Naive thymus-derived CD4-positive, alpha-beta T cell (primary cell): ENCODE results near the gene NEUROD4. TPM values are rescaled to one million over a fixed set of nuclear protein-coding genes. Genes with fewer than 3 reads are reported as not detected.
"Not testable (repeated sequence)": the region's sequence is repeated elsewhere in the genome, so short reads cannot be mapped to it uniquely, and the experiment has no call there.

ENCODE experiments used
- ATAC-seq: fragments of 150-1000 bp; cut with Tn5 transposase; 2 replicates; pipeline ENCODE4 v1.10.0; 2021; ENCODE audit warnings: mild to moderate bottlenecking, moderate library complexity
- CTCF ChIA-PET: fragments of 350-600 bp; sonication (Branson Sonifier 250); formaldehyde crosslinking; loops from one replicate; lab custom pipeline; 2021; ENCODE audit warnings: antibody characterized with exemption; lab: Charles Lee
- POLR2A ChIA-PET: fragments of 350-600 bp; sonication (Branson Sonifier 250); formaldehyde crosslinking; loops from one replicate; lab custom pipeline; 2021; ENCODE audit warnings: antibody characterized with exemption, inconsistent platforms; lab: Charles Lee
- DNase-seq, 9 donors: peaks; one replicate each; pipeline versions ENCODE4 v3.0.0 to v3.0.0-alpha.2; 2020 to 2022; ENCODE audit warnings: mixed read lengths in 1 of 9
- H3K27ac ChIP-seq: one replicate; pipeline ENCODE4 v1.7.0; 2013; ENCODE audit warnings: mild to moderate bottlenecking, low read depth, low read length, moderate library complexity
- H3K27me3 ChIP-seq, 2 donors: one replicate each; pipeline ENCODE4 v1.7.0; 2013; ENCODE audit warnings: low read length in 2 of 2, mild to moderate bottlenecking in 2 of 2, moderate library complexity in 2 of 2; ENCODE audit not compliant: control insufficient read depth in 2 of 2, insufficient read depth in 2 of 2
- H3K36me3 ChIP-seq, 3 experiments: 1 replicate in 2 of 3; 2 replicates in 1 of 3; pipeline ENCODE4 v1.7.0; 2013; ENCODE audit warnings: low read length in 3 of 3, mild to moderate bottlenecking in 3 of 3, moderate library complexity in 1 of 3; ENCODE audit not compliant: insufficient read depth in 3 of 3, control insufficient read depth in 2 of 3
- H3K4me1 ChIP-seq, 2 donors: one replicate each; pipeline ENCODE4 v1.7.0; 2013; ENCODE audit warnings: low read length in 2 of 2, mild to moderate bottlenecking in 2 of 2, moderate library complexity in 1 of 2; ENCODE audit not compliant: control insufficient read depth in 2 of 2, insufficient read depth in 2 of 2
- H3K4me3 ChIP-seq: 2 replicates; pipeline ENCODE4 v1.7.0; 2013; ENCODE audit warnings: mild to moderate bottlenecking, low read length
- H3K9me3 ChIP-seq, 3 experiments: 1 replicate in 2 of 3; 2 replicates in 1 of 3; pipeline ENCODE4 v1.7.0; 2013; ENCODE audit warnings: low read length in 3 of 3; ENCODE audit not compliant: control insufficient read depth in 2 of 3
- H3K27ac Mint-ChIP-seq, 9 donors: one replicate each; pipeline ENCODE4 v1.8.0; 2020 to 2022; ENCODE audit warnings: mixed read lengths in 9 of 9, mild to moderate bottlenecking in 8 of 9, moderate library complexity in 5 of 9, inconsistent platforms in 2 of 9
- H3K27me3 Mint-ChIP-seq, 5 donors: one replicate each; pipeline ENCODE4 v1.8.0; 2021 to 2022; ENCODE audit warnings: mixed read lengths in 5 of 5, mild to moderate bottlenecking in 1 of 5
- H3K36me3 Mint-ChIP-seq, 5 donors: one replicate each; pipeline ENCODE4 v1.8.0; 2020 to 2022; ENCODE audit warnings: mixed read lengths in 5 of 5, mild to moderate bottlenecking in 3 of 5, inconsistent platforms in 1 of 5
- H3K4me1 Mint-ChIP-seq, 7 donors: one replicate each; pipeline ENCODE4 v1.8.0; 2020 to 2022; ENCODE audit warnings: mixed read lengths in 7 of 7, mild to moderate bottlenecking in 3 of 7, inconsistent platforms in 1 of 7
- H3K4me3 Mint-ChIP-seq, 10 donors: one replicate each; pipeline ENCODE4 v1.8.0; 2020 to 2022; ENCODE audit warnings: mild to moderate bottlenecking in 10 of 10, mixed read lengths in 10 of 10, moderate library complexity in 6 of 10, inconsistent platforms in 2 of 10
- H3K9me3 Mint-ChIP-seq, 11 donors: one replicate each; pipeline ENCODE4 v1.8.0; 2020 to 2022; ENCODE audit warnings: mixed read lengths in 11 of 11, mild to moderate bottlenecking in 4 of 11, inconsistent platforms in 1 of 11, moderate library complexity in 1 of 11
- intact Hi-C, 2 donors: fragments of 100-400 bp; cut with micrococcal nuclease; formaldehyde crosslinking; loops; one replicate each; pipeline ENCODE4 v1.15.1; 2023
- polyA plus RNA-seq, 2 donors: library from polyadenylated mRNA; unstranded; fragments of 300-500 nt; fragmentation: Illumina TruSeq; gene quantifications; one replicate each; pipeline ENCODE4 v1.2.3, GENCODE V29; 2021
- total RNA-seq, 6 experiments: library from RNA in 5 of 6; stranded (reverse) in 5 of 6; gene quantifications; 1 replicate in 5 of 6; 2 replicates in 1 of 6; pipeline ENCODE4 v1.2.3 and lab custom pipeline; 2021 to 2026

The NEUROD4 gene
- total and polyA plus RNA-seq, 7 experiments from 2014 or later: 0.11 TPM; not detected in 6

- H3K27me3 Mint-ChIP-seq: no peaks in the 10 kb centered on the region
- H3K27ac Mint-ChIP-seq: peak overlapping the region; percentile 95 to 100 (median 98)
- H3K27me3 ChIP-seq: no peaks in the 10 kb centered on the region
- peaks cover 0 to 5% (median 0%) of the 10 kb centered on the region in 11 donors for H3K9me3 Mint-ChIP-seq
- POLR2A ChIA-PET: interaction anchor here (0.6 to 7.6 kb wide), 11 partner anchors 9 to 260 kb away, joined by 3 to 309 read pairs (median 19); partner anchors contain the start of gene MUCL1
- H3K4me3 ChIP-seq: peak overlapping the region; percentile 67
- peak overlapping the region; percentile 94 for H3K27ac ChIP-seq
- no peaks in the 10 kb centered on the region for H3K9me3 ChIP-seq
- no peaks in the 10 kb centered on the region for H3K36me3 ChIP-seq
- intact Hi-C loops: loop anchor here (1.0 to 10.0 kb wide), 10 partner anchors 7 to 944 kb away; partner anchors contain the start of genes ITGA5 (in 1 of the 2), MUCL1 (in 1 of the 2) and PYM1 (in 1 of the 2)
- peaks cover 47 to 78% (median 71%) of the 10 kb centered on the region in 7 donors for H3K4me1 Mint-ChIP-seq
- peak overlapping the region; percentile 90 to 98 (median 95) for H3K4me3 Mint-ChIP-seq
- peaks cover 51 to 61% of the 10 kb centered on the region in 2 donors for H3K4me1 ChIP-seq
- DNase-seq: peak in 2 of 9 donors; percentile 55 to 65
- H3K36me3 Mint-ChIP-seq: peaks cover 9 to 60% (median 50%) of the 10 kb centered on the region in 5 donors
- no peak for ATAC-seq
- CTCF ChIA-PET: interaction anchor here (0.8 to 7.5 kb wide), 9 partner anchors 9 to 235 kb away, joined by 3 to 68 read pairs (median 6); no protein-coding TSS in a partner anchor
These were observed 36.2 kb upstream of the NEUROD4 start for GRCh38 chr12:54983536-54984101.

- ChIA-PET CTCF (interaction anchor here (0.6 to 7.5 kb wide), 11 partner anchors 9 to 263 kb away, joined by 3 to 68 read pairs (median 8); partner anchors contain the start of gene MUCL1), POLR2A (interaction anchor here (0.6 to 7.6 kb wide), 30 partner anchors 8 to 731 kb away, joined by 3 to 309 read pairs (median 4); partner anchors contain the start of genes BLOC1S1, MUCL1 and NCKAP1L)
- H3K4me3 Mint-ChIP-seq: peak within 1 kb of the TSS; percentile 90 to 98 (median 95)
- no peaks in the 10 kb centered on the region for H3K36me3 ChIP-seq
- H3K27ac ChIP-seq: peak within 1 kb of the TSS; percentile 94
- intact Hi-C loops: loop anchor here (1.0 to 10.0 kb wide), 9 partner anchors 8 to 942 kb away; partner anchors contain the start of genes ITGA5 (in 1 of the 2), MUCL1 (in 1 of the 2) and PYM1 (in 1 of the 2)
- H3K4me1 Mint-ChIP-seq: peaks cover 45 to 78% (median 69%) of the 10 kb centered on the region in 7 donors
- H3K27me3 Mint-ChIP-seq: no peaks in the 10 kb centered on the region
- H3K27me3 ChIP-seq: no peaks in the 10 kb centered on the region
- peak within 1 kb of the TSS; percentile 67 for H3K4me3 ChIP-seq
- peak; percentile 93 for ATAC-seq
- peaks cover 0 to 5% (median 0%) of the 10 kb centered on the region in 11 donors for H3K9me3 Mint-ChIP-seq
- peak; percentile 55 to 94 (median 90) for DNase-seq
- H3K4me1 ChIP-seq: peaks cover 49 to 51% of the 10 kb centered on the region in 2 donors
- H3K27ac Mint-ChIP-seq: peak within 1 kb of the TSS; percentile 95 to 100 (median 98)
- H3K9me3 ChIP-seq: no peaks in the 10 kb centered on the region
- peaks cover 7 to 50% (median 43%) of the 10 kb centered on the region in 5 donors for H3K36me3 Mint-ChIP-seq
These were observed 35.0 kb upstream of the NEUROD4 start, which contains the start of gene TESPA1 for GRCh38 chr12:54984658-54985376. TESPA1 (minus strand) TSS chr12:54984762; CDS start chr12:54974562, 10,200 bp downstream.

GRCh38 chr12:54986773-54987172 lies 33.0 kb upstream of the NEUROD4 start:
- H3K27me3 ChIP-seq, ATAC-seq, H3K9me3 Mint-ChIP-seq, DNase-seq, H3K36me3 ChIP-seq, H3K27me3 Mint-ChIP-seq, H3K4me3 ChIP-seq, H3K9me3 ChIP-seq: not testable (repeated sequence)
- intact Hi-C loops: loop anchor here in 1 of 2 donors (10.0 kb wide), 1 partner anchor 572 kb away; the partner anchor contains the start of gene ITGA5
- Mint-ChIP-seq H3K36me3 (peaks cover 3 to 36% (median 27%) of the 10 kb centered on the region in 5 donors), H3K27ac (peak overlapping the region in 8 of 9 donors; percentile 85 to 100 (median 98)), H3K4me1 (peaks cover 47 to 79% (median 72%) of the 10 kb centered on the region in 7 donors), H3K4me3 (peak overlapping the region in 9 of 10 donors; percentile 2 to 98 (median 47))
- peaks cover 46 to 56% of the 10 kb centered on the region in 2 donors for H3K4me1 ChIP-seq
- ChIA-PET CTCF (interaction anchor here (1.4 to 7.5 kb wide), 5 partner anchors 22 to 133 kb away, joined by 5 to 68 read pairs (median 10); partner anchors contain the start of gene MUCL1), POLR2A (interaction anchor here (0.9 to 7.6 kb wide), 7 partner anchors 10 to 237 kb away, joined by 3 to 309 read pairs (median 15); no protein-coding TSS in a partner anchor)
- peak overlapping the region; percentile 94 for H3K27ac ChIP-seq

GRCh38 chr12:54987611-54988231 lies 32.1 kb upstream of the NEUROD4 start:
- Histone ChIP-seq H3K4me1 (peaks cover 43 to 57% of the 10 kb centered on the region in 2 donors), H3K9me3 (no peaks in the 10 kb centered on the region), H3K27me3 (no peaks in the 10 kb centered on the region), H3K27ac (peak overlapping the region; percentile 80), H3K36me3 (no peaks in the 10 kb centered on the region), H3K4me3 (no peak overlapping the region)
- POLR2A ChIA-PET: interaction anchor here (0.8 to 7.6 kb wide), 6 partner anchors 7 to 238 kb away, joined by 3 to 309 read pairs (median 12); no protein-coding TSS in a partner anchor
- H3K4me1 Mint-ChIP-seq: peaks cover 43 to 77% (median 67%) of the 10 kb centered on the region in 7 donors
- H3K4me3 Mint-ChIP-seq: peak overlapping the region in 9 of 10 donors; percentile 3 to 66 (median 43)
- intact Hi-C loops: loop anchor here in 1 of 2 donors (10.0 kb wide), 1 partner anchor 573 kb away; the partner anchor contains the start of gene ITGA5
- H3K27ac Mint-ChIP-seq: peak overlapping the region in 8 of 9 donors; percentile 85 to 100 (median 96)
- peaks cover 3 to 27% (median 17%) of the 10 kb centered on the region in 5 donors for H3K36me3 Mint-ChIP-seq
- H3K27me3 Mint-ChIP-seq: no peaks in the 10 kb centered on the region
- CTCF ChIA-PET: interaction anchor here (0.7 to 7.5 kb wide), 5 partner anchors 10 to 83 kb away, joined by 3 to 68 read pairs (median 3); no protein-coding TSS in a partner anchor
- no peak for ATAC-seq
- DNase-seq: no peak
- peaks cover 0 to 5% (median 0%) of the 10 kb centered on the region in 11 donors for H3K9me3 Mint-ChIP-seq

GRCh38 chr12:54988402-54989054 lies 31.2 kb upstream of the NEUROD4 start:
- CTCF ChIA-PET: interaction anchor here (0.6 to 7.5 kb wide), 5 partner anchors 9 to 286 kb away, joined by 3 to 68 read pairs (median 3); no protein-coding TSS in a partner anchor
- Mint-ChIP-seq H3K27ac (peak overlapping the region; percentile 49 to 100 (median 95)), H3K4me1 (peaks cover 36 to 83% (median 69%) of the 10 kb centered on the region in 7 donors), H3K9me3 (peaks cover 0 to 5% (median 0%) of the 10 kb centered on the region in 11 donors), H3K4me3 (peak overlapping the region in 7 of 10 donors; percentile 11 to 74 (median 52)), H3K27me3 (no peaks in the 10 kb centered on the region), H3K36me3 (peaks cover 0 to 18% (median 9%) of the 10 kb centered on the region in 5 donors)
- intact Hi-C loops: loop anchor here in 1 of 2 donors (10.0 kb wide), 1 partner anchor 574 kb away; the partner anchor contains the start of gene ITGA5
- H3K4me3 ChIP-seq: no peak overlapping the region
- DNase-seq (no peak), ATAC-seq (no peak)
- H3K9me3 ChIP-seq: no peaks in the 10 kb centered on the region
- H3K36me3 ChIP-seq: no peaks in the 10 kb centered on the region
- POLR2A ChIA-PET: interaction anchor here (0.8 to 7.6 kb wide), 4 partner anchors 8 to 84 kb away, joined by 3 to 309 read pairs (median 4); no protein-coding TSS in a partner anchor
- H3K27me3 ChIP-seq: no peaks in the 10 kb centered on the region
- H3K27ac ChIP-seq: peak overlapping the region; percentile 80
- peaks cover 39 to 57% of the 10 kb centered on the region in 2 donors for H3K4me1 ChIP-seq
